HEK293T (cell line): ENCODE data around the gene CHKA.

Experiments used
- CTBP1 ChIP-seq: fragments of 450-650 bp; IDR thresholded peaks from 2 replicates; pipeline ENCODE4 v1.6.1; 2016; ENCODE audit warnings: borderline replicate concordance
- FOXM1 ChIP-seq: fragments of 450-650 bp; IDR thresholded peaks from 2 replicates; pipeline ENCODE4 v1.6.1; 2017; ENCODE audit warnings: mild to moderate bottlenecking, borderline replicate concordance
- LEF1 ChIP-seq: fragments of 450-650 bp; IDR thresholded peaks from 2 replicates; pipeline ENCODE4 v1.6.1; 2017; ENCODE audit warnings: mild to moderate bottlenecking, borderline replicate concordance

DNA sequence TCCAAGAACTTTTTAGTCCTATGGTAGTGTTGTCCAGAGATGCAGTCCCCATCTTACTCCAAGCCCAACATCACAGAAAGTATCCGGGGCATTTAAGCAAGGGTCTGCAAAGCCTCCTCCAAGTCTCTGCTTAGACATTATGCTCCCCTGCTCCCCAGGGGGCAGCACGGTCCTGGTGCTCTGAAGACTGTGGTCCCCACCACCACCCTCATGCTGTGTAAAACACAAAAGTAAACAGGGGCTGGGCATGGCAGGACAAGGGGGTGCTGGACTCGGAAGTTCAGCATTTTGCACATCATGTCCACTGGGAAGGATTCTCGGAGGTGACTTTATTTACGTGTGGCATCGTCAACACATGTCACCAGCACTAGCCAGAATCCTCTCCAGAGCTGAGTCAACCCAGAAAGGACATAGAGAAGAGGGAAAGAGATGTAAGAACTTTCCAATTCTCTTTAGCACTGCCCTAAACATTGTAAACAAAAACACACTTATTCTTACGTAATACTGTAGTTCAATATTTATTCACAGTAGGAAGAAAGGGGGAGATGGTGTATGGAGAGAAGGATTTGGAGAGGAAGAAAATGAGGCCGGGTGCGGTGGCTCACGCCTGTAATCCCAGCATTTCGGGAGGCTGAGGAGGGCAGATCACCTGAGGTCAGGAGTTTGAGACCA is 44.7 kb downstream of the CHKA start:
- TF ChIP-seq CTBP1, result no peak
- TF ChIP-seq FOXM1, result no peak
- no peak for TF ChIP-seq LEF1
